Sigmoid colon (tissue), 7 donors: ENCODE results near the gene C12orf50. TPM values are rescaled to one million over a fixed set of nuclear protein-coding genes. Genes with fewer than 3 reads are reported as not detected.

Experiments used
- DNase-seq: peaks from one replicate; pipeline ENCODE4 v3.0.0-alpha.2; 2019
- H3K27ac ChIP-seq, 4 donors: fragments of 200-600 bp; sonication (generic); one replicate each; pipeline ENCODE4 v1.5.1; 2016 to 2019; ENCODE audit warnings: mild to moderate bottlenecking in 1 of 4
- H3K27me3 ChIP-seq, 3 donors: fragments of 200-600 bp; sonication (generic); one replicate each; pipeline ENCODE4 v1.5.1; 2019; ENCODE audit warnings: mild to moderate bottlenecking in 1 of 3
- H3K36me3 ChIP-seq, 4 donors: fragments of 200-600 bp; sonication (generic); one replicate each; pipeline ENCODE4 v1.5.1; 2016 to 2019
- H3K4me1 ChIP-seq, 4 donors: fragments of 200-600 bp; sonication (generic); one replicate each; pipeline ENCODE4 v1.5.1; 2017 to 2019
- H3K4me3 ChIP-seq, 4 donors: fragments of 200-600 bp; sonication (generic); one replicate each; pipeline ENCODE4 v1.5.1; 2017 to 2019; ENCODE audit warnings: mild to moderate bottlenecking in 2 of 4, moderate library complexity in 1 of 4
- H3K9me3 ChIP-seq, 4 donors: fragments of 200-600 bp in 3 of 4; sonication (generic) in 3 of 4; one replicate each; pipeline versions ENCODE4 v1.5.1 to v1.6.1; 2013 to 2019
- CTCF ChIP-seq, 4 experiments: fragments of 450-650 bp in 3 of 4; fragments of 200-600 bp in 1 of 4; IDR thresholded peaks; one replicate each; pipeline ENCODE4 v1.5.1; 2016 to 2019; ENCODE audit warnings: antibody characterized with exemption in 4 of 4, mild to moderate bottlenecking in 3 of 4, moderate library complexity in 2 of 4
- EP300 ChIP-seq, 4 donors: sonication (generic); formaldehyde crosslinking; IDR thresholded peaks; one replicate each; pipeline ENCODE4 v1.6.1; 2017; ENCODE audit warnings: antibody characterized with exemption in 4 of 4
- POLR2A ChIP-seq, 2 donors: fragments of 450-650 bp; IDR thresholded peaks; one replicate each; pipeline ENCODE4 v1.6.1; 2016; ENCODE audit warnings: antibody characterized with exemption in 2 of 2, mild to moderate bottlenecking in 2 of 2, moderate library complexity in 2 of 2
- POLR2AphosphoS5 ChIP-seq, 4 donors: sonication (generic); formaldehyde crosslinking; IDR thresholded peaks; one replicate each; pipeline ENCODE4 v1.6.1; 2017; ENCODE audit warnings: antibody characterized with exemption in 4 of 4
- WGBS, 2 donors: extraction: QIAGEN DNeasy Blood & Tissue Kit; methylation state at CpG; one replicate each; pipeline ENCODE4 v1.1.7; 2013; 5-methylcytosine and 5-hydroxymethylcytosine counted together
- intact Hi-C: fragments of 100-400 bp; cut with DNase I; formaldehyde crosslinking; loops from one replicate; pipeline ENCODE4 v1.15.1; 2023
- polyA plus RNA-seq, 3 donors: library from polyadenylated mRNA; stranded (reverse); fragments of 200-250 nt; gene quantifications; one replicate each; pipeline ENCODE4 v1.2.3, GENCODE V29; 2013
- total RNA-seq, 4 donors: library from RNA; depleted of rRNA; stranded (reverse); fragments of >200 nt; gene quantifications; one replicate each; pipeline ENCODE4 v1.1.0, GENCODE V29; 2016
- donor health status: healthy with polysubstance abuse.
- donor health status: Bipolar disorder and iron deficiency.
- donor health status: healthy.

Gene C12orf50
- total and polyA plus RNA-seq, 7 donors, result not detected

GRCh38 chr12:87953256-87953860 is 75.8 kb downstream of the C12orf50 start:
- no peaks in the 10 kb centered on the region for H3K36me3 ChIP-seq
- no peak for DNase-seq
- H3K4me1 ChIP-seq, result no peaks in the 10 kb centered on the region
- no peak overlapping the region for H3K4me3 ChIP-seq
- no peaks in the 10 kb centered on the region for H3K27me3 ChIP-seq
- intact Hi-C loops, result no loop called here
- WGBS, 2 donors, result 1 to 8% methylated on average over 3 of the region's 3 CpGs
- TF ChIP-seq POLR2AphosphoS5 (IDR thresholded peaks at IDR 0.05) (no peak), POLR2A (IDR thresholded peaks at IDR 0.05) (no peak), EP300 (IDR thresholded peaks at IDR 0.05) (no peak), CTCF (IDR thresholded peaks at IDR 0.05) (no peak)
- no peak overlapping the region for H3K27ac ChIP-seq
- H3K9me3 ChIP-seq, result no peaks in the 10 kb centered on the region

GRCh38 chr12:87952850-87953249 is 76.4 kb downstream of the C12orf50 start:
- no peak for TF ChIP-seq CTCF (IDR thresholded peaks at IDR 0.05)
- no peak for TF ChIP-seq POLR2AphosphoS5 (IDR thresholded peaks at IDR 0.05)
- TF ChIP-seq EP300 (IDR thresholded peaks at IDR 0.05), result no peak
- no peak for TF ChIP-seq POLR2A (IDR thresholded peaks at IDR 0.05)
- H3K4me1 ChIP-seq, result no peaks in the 10 kb centered on the region
- H3K4me3 ChIP-seq, result no peak overlapping the region
- no peak overlapping the region for H3K27ac ChIP-seq
- 45 to 65% methylated on average over 5 of the region's 5 CpGs for WGBS, 2 donors
- intact Hi-C loops, result no loop called here
- DNase-seq, result no peak
- H3K36me3 ChIP-seq, result no peaks in the 10 kb centered on the region
- no peaks in the 10 kb centered on the region for H3K9me3 ChIP-seq
- H3K27me3 ChIP-seq, result no peaks in the 10 kb centered on the region

GRCh38 chr12:87952223-87952622 is 77.0 kb downstream of the C12orf50 start:
- H3K9me3 ChIP-seq, result no peaks in the 10 kb centered on the region
- no peaks in the 10 kb centered on the region for H3K4me1 ChIP-seq
- no peaks in the 10 kb centered on the region for H3K36me3 ChIP-seq
- no peak overlapping the region for H3K4me3 ChIP-seq
- intact Hi-C loops, result no loop called here
- no peak for DNase-seq
- H3K27ac ChIP-seq, result no peak overlapping the region
- WGBS, 2 donors, result 51 to 92% methylated on average over 2 of the region's 2 CpGs
- H3K27me3 ChIP-seq, result no peaks in the 10 kb centered on the region
- TF ChIP-seq POLR2A (IDR thresholded peaks at IDR 0.05) (no peak), POLR2AphosphoS5 (IDR thresholded peaks at IDR 0.05) (no peak), EP300 (IDR thresholded peaks at IDR 0.05) (no peak)

GRCh38 chr12:87943762-87944161 is 85.4 kb downstream of the C12orf50 start:
- Histone ChIP-seq H3K9me3 (no peaks in the 10 kb centered on the region), H3K27me3 (no peaks in the 10 kb centered on the region), H3K4me1 (no peaks in the 10 kb centered on the region), H3K27ac (no peak overlapping the region), H3K4me3 (no peak overlapping the region), H3K36me3 (no peaks in the 10 kb centered on the region)
- no peak for TF ChIP-seq EP300 (IDR thresholded peaks at IDR 0.05)
- no peak for TF ChIP-seq POLR2A (IDR thresholded peaks at IDR 0.05)
- no peak for TF ChIP-seq CTCF (IDR thresholded peaks at IDR 0.05)
- no peak for TF ChIP-seq POLR2AphosphoS5 (IDR thresholded peaks at IDR 0.05)
- intact Hi-C loops, result no loop called here
- 58 to 84% methylated on average over 3 of the region's 3 CpGs for WGBS, 2 donors
- no peak for DNase-seq

DNA sequence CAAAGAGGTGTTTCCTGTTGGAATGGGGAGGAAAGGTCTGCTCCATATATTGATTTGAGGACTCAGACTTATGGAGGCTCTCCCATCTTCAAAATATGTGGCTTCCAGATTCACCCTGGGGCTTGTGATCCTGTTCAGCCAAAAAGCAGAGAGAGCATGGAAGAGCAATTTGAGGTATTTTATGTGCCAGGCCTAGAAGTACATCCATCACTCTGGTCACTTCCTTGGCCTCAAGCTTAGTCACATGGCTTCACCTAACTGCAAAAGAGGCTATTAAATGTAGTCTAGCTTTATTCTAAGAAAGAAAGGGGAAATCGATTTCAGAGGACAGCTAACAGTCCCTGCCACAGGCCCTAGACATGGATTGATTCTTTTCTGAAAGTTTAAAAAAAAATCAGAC is 86.2 kb downstream of the C12orf50 start:
- Histone ChIP-seq H3K27ac (no peak overlapping the region), H3K36me3 (no peaks in the 10 kb centered on the region), H3K27me3 (no peaks in the 10 kb centered on the region), H3K4me3 (no peak overlapping the region), H3K4me1 (no peaks in the 10 kb centered on the region), H3K9me3 (no peaks in the 10 kb centered on the region)
- WGBS, 2 donors, result 40 to 73% methylated on average over 1 of the region's 1 CpG
- TF ChIP-seq EP300 (IDR thresholded peaks at IDR 0.05), result no peak
- no peak for TF ChIP-seq CTCF (IDR thresholded peaks at IDR 0.05)
- TF ChIP-seq POLR2A (IDR thresholded peaks at IDR 0.05), result no peak
- TF ChIP-seq POLR2AphosphoS5 (IDR thresholded peaks at IDR 0.05), result no peak
- intact Hi-C loops, result no loop called here
- DNase-seq, result no peak
